GM23338 (cell line): Measurements from ENCODE around the gene CDK4. TPM values are rescaled to one million over a fixed set of nuclear protein-coding genes. Genes with fewer than 3 reads are reported as not detected.
A peak's percentile ranks its signal among the peaks of the same experiment; 100 is the strongest.
"Not testable (repeated sequence)": the region's sequence is repeated elsewhere in the genome, so short reads cannot be mapped to it uniquely, and the experiment has no call there.

Experiments
- ATAC-seq: fragments of 200-7000 bp; cut with Tn5 transposase; 3 replicates; pipeline ENCODE4 v1.9.1; 2020
- DNase-seq: peaks from one replicate; pipeline ENCODE4 v3.0.0-alpha.2; 2015; ENCODE audit warnings: low spot score
- H2AFZ ChIP-seq: fragments of 200-600 bp; sonication (generic); 2 replicates; pipeline ENCODE4 v1.8.0; 2016; ENCODE audit warnings: antibody characterized with exemption, mild to moderate bottlenecking, moderate library complexity
- H3F3A ChIP-seq: fragments of 200-600 bp; sonication (generic); replicated peaks from 2 replicates; pipeline ENCODE4 v1.8.0; 2017; ENCODE audit warnings: antibody characterized with exemption, mixed run types, low read depth
- H3K27ac ChIP-seq: fragments of 200-600 bp; sonication (generic); 2 replicates; pipeline ENCODE4 v1.6.1; 2016; ENCODE audit warnings: low read depth
- H3K27me3 ChIP-seq: fragments of 200-600 bp; sonication (generic); 2 replicates; pipeline ENCODE4 v1.8.0; 2016; ENCODE audit warnings: mild to moderate bottlenecking, mixed run types, moderate library complexity; ENCODE audit not compliant: insufficient read depth
- H3K36me3 ChIP-seq: fragments of 200-600 bp; sonication (generic); 2 replicates; pipeline ENCODE4 v1.8.0; 2016; ENCODE audit warnings: mild to moderate bottlenecking; ENCODE audit not compliant: insufficient read depth
- H3K4me1 ChIP-seq: fragments of 200-600 bp; sonication (generic); 2 replicates; pipeline ENCODE4 v1.8.0; 2016; ENCODE audit warnings: mild to moderate bottlenecking, moderate library complexity; ENCODE audit not compliant: insufficient read depth
- H3K4me2 ChIP-seq: fragments of 200-600 bp; sonication (generic); 2 replicates; pipeline ENCODE4 v1.7.1; 2017; ENCODE audit warnings: mixed run types
- H3K4me3 ChIP-seq: fragments of 200-600 bp; sonication (generic); 2 replicates; pipeline ENCODE4 v1.6.1; 2016; ENCODE audit warnings: mixed run types
- H3K79me2 ChIP-seq: fragments of 200-600 bp; sonication (generic); replicated peaks from 2 replicates; pipeline ENCODE4 v1.8.0; 2017; ENCODE audit warnings: mild to moderate bottlenecking; ENCODE audit not compliant: insufficient read depth
- H3K9me2 ChIP-seq: fragments of 200-600 bp; sonication (generic); 2 replicates; pipeline ENCODE4 v1.8.0; 2017; ENCODE audit not compliant: insufficient read depth
- H4K20me1 ChIP-seq: fragments of 200-600 bp; sonication (generic); replicated peaks from 2 replicates; pipeline ENCODE4 v1.8.0; 2017; ENCODE audit warnings: mild to moderate bottlenecking; ENCODE audit not compliant: insufficient read depth
- H3K27ac Mint-ChIP-seq: 2 replicates; pipeline ENCODE4 v1.8.0; 2020; ENCODE audit warnings: inconsistent platforms, mild to moderate bottlenecking, moderate library complexity, mixed read lengths
- H3K27me3 Mint-ChIP-seq: 3 replicates; pipeline ENCODE4 v1.8.0; 2022; ENCODE audit warnings: low read depth, mild to moderate bottlenecking, moderate library complexity, mixed read lengths, inconsistent platforms; ENCODE audit not compliant: insufficient read depth, poor library complexity
- H3K36me3 Mint-ChIP-seq: 3 replicates; pipeline ENCODE4 v1.8.0; 2021; ENCODE audit warnings: low read depth, mild to moderate bottlenecking, inconsistent platforms, moderate library complexity, mixed read lengths
- H3K4me1 Mint-ChIP-seq: 3 replicates; pipeline ENCODE4 v1.8.0; 2020; ENCODE audit warnings: mild to moderate bottlenecking, inconsistent platforms, mixed read lengths
- H3K4me3 Mint-ChIP-seq: 3 replicates; pipeline ENCODE4 v1.8.0; 2021; ENCODE audit warnings: moderate library complexity, mild to moderate bottlenecking, inconsistent platforms, mixed read lengths
- H3K9me3 Mint-ChIP-seq: 3 replicates; pipeline ENCODE4 v1.8.0; 2020; ENCODE audit warnings: moderate library complexity, mild to moderate bottlenecking, inconsistent platforms, mixed read lengths
- EZH2 ChIP-seq: fragments of 200-600 bp; sonication (generic); IDR thresholded peaks from one replicate; pipeline ENCODE4 v1.8.0; 2017; ENCODE audit warnings: antibody characterized with exemption, mild to moderate bottlenecking, low read depth; ENCODE audit not compliant: unreplicated experiment
- JUNB ChIP-seq: IDR thresholded peaks from one replicate; pipeline ENCODE4 v1.6.1; 2016; ENCODE audit warnings: antibody characterized with exemption; ENCODE audit not compliant: unreplicated experiment
- ZNF114 ChIP-seq: fragments of 250-450 bp; sonication (Bioruptor Pico); IDR thresholded peaks from 2 replicates; pipeline ENCODE4 v1.5.0; 2020; ENCODE audit warnings: mild to moderate bottlenecking, moderate library complexity
- ZNF331 ChIP-seq: fragments of 250-450 bp; sonication (Bioruptor Pico); IDR thresholded peaks from 2 replicates; pipeline ENCODE4 v1.5.0; 2020; ENCODE audit warnings: low read depth, mild to moderate bottlenecking, moderate library complexity
- polyA plus RNA-seq: library from polyadenylated mRNA; unstranded; fragments of >200 nt; fragmentation: Nextera tagmentation; extraction: Ambion mirVana; gene quantifications from 2 replicates; pipeline ENCODE4 v1.2.1, GENCODE V29; 2016
- total RNA-seq: library from RNA; depleted of rRNA; stranded (reverse); fragments of >200 nt; shearing (Covaris generic); gene quantifications from 2 replicates; pipeline ENCODE4 v1.2.3, GENCODE V29; 2014
- TF ChIP-seq, protein P1 (sequence below): IDR thresholded peaks from one replicate; pipeline ENCODE4 v1.6.1; 2018; ENCODE audit warnings: antibody characterized with exemption; ENCODE audit not compliant: unreplicated experiment
- TF ChIP-seq, protein P2 (sequence below): fragments of 250-450 bp; sonication (Bioruptor Pico); IDR thresholded peaks from 2 replicates; pipeline ENCODE4 v1.5.0; 2020; ENCODE audit warnings: mild to moderate bottlenecking, moderate library complexity

Gene CDK4
- total and polyA plus RNA-seq, 2 experiments from 2014 or later = 105 to 198 TPM

GRCh38 chr12:57775044-57775443, 22.9 kb upstream of the CDK4 start (continued):
- TF ChIP-seq, protein P1, sequence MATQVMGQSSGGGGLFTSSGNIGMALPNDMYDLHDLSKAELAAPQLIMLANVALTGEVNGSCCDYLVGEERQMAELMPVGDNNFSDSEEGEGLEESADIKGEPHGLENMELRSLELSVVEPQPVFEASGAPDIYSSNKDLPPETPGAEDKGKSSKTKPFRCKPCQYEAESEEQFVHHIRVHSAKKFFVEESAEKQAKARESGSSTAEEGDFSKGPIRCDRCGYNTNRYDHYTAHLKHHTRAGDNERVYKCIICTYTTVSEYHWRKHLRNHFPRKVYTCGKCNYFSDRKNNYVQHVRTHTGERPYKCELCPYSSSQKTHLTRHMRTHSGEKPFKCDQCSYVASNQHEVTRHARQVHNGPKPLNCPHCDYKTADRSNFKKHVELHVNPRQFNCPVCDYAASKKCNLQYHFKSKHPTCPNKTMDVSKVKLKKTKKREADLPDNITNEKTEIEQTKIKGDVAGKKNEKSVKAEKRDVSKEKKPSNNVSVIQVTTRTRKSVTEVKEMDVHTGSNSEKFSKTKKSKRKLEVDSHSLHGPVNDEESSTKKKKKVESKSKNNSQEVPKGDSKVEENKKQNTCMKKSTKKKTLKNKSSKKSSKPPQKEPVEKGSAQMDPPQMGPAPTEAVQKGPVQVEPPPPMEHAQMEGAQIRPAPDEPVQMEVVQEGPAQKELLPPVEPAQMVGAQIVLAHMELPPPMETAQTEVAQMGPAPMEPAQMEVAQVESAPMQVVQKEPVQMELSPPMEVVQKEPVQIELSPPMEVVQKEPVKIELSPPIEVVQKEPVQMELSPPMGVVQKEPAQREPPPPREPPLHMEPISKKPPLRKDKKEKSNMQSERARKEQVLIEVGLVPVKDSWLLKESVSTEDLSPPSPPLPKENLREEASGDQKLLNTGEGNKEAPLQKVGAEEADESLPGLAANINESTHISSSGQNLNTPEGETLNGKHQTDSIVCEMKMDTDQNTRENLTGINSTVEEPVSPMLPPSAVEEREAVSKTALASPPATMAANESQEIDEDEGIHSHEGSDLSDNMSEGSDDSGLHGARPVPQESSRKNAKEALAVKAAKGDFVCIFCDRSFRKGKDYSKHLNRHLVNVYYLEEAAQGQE = no peak
- TF ChIP-seq EZH2 (no peak), JUNB (no peak)

- not testable (repeated sequence) for H4K20me1 ChIP-seq, H3K27ac ChIP-seq, H3K4me2 ChIP-seq, H3F3A ChIP-seq, H3K36me3 ChIP-seq, H3K4me3 Mint-ChIP-seq, H3K9me2 ChIP-seq, H3K9me3 Mint-ChIP-seq, H3K4me1 ChIP-seq, H3K79me2 ChIP-seq, H2AFZ ChIP-seq, DNase-seq, H3K27ac Mint-ChIP-seq, H3K4me1 Mint-ChIP-seq, ATAC-seq, H3K4me3 ChIP-seq
- peaks cover 19% of the 10 kb centered on the region for H3K27me3 ChIP-seq
- H3K36me3 Mint-ChIP-seq = peaks cover 17% of the 10 kb centered on the region
- H3K27me3 Mint-ChIP-seq = peaks cover 12% of the 10 kb centered on the region
These were observed 22.5 kb upstream of the CDK4 start for GRCh38 chr12:57774634-57775033.

- peak; percentile 62 for ATAC-seq
- Mint-ChIP-seq H3K9me3 (no peaks in the 10 kb centered on the region; the same call in 2 of the 3 replicates), H3K36me3 (peaks cover 33% of the 10 kb centered on the region), H3K4me1 (peaks cover 7% of the 10 kb centered on the region), H3K27me3 (peaks cover 14% of the 10 kb centered on the region), H3K27ac (peak within 1 kb of the TSS; percentile 100), H3K4me3 (peak within 1 kb of the TSS; percentile 98)
- H2AFZ ChIP-seq = peak within 1 kb of the TSS; percentile 100
- peaks cover 7% of the 10 kb centered on the region; the same call in 1 of the 2 replicates for H4K20me1 ChIP-seq
- H3K36me3 ChIP-seq = no peaks in the 10 kb centered on the region; the same call in 1 of the 2 replicates
- H3K4me1 ChIP-seq = peaks cover under 1% of the 10 kb centered on the region; the same call in 1 of the 2 replicates
- H3K4me3 ChIP-seq = peak within 1 kb of the TSS; percentile 78
- DNase-seq = peak; percentile 73
- H3F3A ChIP-seq = no peaks in the 10 kb centered on the region; the same call in 1 of the 2 replicates
- H3K27ac ChIP-seq = peak within 1 kb of the TSS; percentile 95
- peaks cover 22% of the 10 kb centered on the region for H3K27me3 ChIP-seq
- no peaks in the 10 kb centered on the region for H3K9me2 ChIP-seq
- no peaks in the 10 kb centered on the region for H3K79me2 ChIP-seq
- H3K4me2 ChIP-seq = peak within 1 kb of the TSS; percentile 99
- no peak for TF ChIP-seq ZNF114 (CRISPR knock-in tag)
- no peak for TF ChIP-seq JUNB
- TF ChIP-seq, protein P2, sequence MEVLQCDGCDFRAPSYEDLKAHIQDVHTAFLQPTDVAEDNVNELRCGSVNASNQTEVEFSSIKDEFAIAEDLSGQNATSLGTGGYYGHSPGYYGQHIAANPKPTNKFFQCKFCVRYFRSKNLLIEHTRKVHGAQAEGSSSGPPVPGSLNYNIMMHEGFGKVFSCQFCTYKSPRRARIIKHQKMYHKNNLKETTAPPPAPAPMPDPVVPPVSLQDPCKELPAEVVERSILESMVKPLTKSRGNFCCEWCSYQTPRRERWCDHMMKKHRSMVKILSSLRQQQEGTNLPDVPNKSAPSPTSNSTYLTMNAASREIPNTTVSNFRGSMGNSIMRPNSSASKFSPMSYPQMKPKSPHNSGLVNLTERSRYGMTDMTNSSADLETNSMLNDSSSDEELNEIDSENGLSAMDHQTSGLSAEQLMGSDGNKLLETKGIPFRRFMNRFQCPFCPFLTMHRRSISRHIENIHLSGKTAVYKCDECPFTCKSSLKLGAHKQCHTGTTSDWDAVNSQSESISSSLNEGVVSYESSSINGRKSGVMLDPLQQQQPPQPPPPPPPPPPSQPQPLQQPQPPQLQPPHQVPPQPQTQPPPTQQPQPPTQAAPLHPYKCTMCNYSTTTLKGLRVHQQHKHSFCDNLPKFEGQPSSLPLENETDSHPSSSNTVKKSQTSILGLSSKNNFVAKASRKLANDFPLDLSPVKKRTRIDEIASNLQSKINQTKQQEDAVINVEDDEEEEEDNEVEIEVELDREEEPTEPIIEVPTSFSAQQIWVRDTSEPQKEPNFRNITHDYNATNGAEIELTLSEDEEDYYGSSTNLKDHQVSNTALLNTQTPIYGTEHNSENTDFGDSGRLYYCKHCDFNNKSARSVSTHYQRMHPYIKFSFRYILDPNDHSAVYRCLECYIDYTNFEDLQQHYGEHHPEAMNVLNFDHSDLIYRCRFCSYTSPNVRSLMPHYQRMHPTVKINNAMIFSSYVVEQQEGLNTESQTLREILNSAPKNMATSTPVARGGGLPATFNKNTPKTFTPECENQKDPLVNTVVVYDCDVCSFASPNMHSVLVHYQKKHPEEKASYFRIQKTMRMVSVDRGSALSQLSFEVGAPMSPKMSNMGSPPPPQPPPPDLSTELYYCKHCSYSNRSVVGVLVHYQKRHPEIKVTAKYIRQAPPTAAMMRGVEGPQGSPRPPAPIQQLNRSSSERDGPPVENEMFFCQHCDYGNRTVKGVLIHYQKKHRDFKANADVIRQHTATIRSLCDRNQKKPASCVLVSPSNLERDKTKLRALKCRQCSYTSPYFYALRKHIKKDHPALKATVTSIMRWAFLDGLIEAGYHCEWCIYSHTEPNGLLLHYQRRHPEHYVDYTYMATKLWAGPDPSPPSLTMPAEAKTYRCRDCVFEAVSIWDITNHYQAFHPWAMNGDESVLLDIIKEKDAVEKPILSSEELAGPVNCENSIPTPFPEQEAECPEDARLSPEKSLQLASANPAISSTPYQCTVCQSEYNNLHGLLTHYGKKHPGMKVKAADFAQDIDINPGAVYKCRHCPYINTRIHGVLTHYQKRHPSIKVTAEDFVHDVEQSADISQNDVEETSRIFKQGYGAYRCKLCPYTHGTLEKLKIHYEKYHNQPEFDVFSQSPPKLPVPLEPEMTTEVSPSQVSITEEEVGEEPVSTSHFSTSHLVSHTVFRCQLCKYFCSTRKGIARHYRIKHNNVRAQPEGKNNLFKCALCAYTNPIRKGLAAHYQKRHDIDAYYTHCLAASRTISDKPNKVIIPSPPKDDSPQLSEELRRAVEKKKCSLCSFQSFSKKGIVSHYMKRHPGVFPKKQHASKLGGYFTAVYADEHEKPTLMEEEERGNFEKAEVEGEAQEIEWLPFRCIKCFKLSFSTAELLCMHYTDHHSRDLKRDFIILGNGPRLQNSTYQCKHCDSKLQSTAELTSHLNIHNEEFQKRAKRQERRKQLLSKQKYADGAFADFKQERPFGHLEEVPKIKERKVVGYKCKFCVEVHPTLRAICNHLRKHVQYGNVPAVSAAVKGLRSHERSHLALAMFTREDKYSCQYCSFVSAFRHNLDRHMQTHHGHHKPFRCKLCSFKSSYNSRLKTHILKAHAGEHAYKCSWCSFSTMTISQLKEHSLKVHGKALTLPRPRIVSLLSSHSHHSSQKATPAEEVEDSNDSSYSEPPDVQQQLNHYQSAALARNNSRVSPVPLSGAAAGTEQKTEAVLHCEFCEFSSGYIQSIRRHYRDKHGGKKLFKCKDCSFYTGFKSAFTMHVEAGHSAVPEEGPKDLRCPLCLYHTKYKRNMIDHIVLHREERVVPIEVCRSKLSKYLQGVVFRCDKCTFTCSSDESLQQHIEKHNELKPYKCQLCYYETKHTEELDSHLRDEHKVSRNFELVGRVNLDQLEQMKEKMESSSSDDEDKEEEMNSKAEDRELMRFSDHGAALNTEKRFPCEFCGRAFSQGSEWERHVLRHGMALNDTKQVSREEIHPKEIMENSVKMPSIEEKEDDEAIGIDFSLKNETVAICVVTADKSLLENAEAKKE = no peak
- TF ChIP-seq EZH2 = no peak
- no peak for TF ChIP-seq ZNF331 (CRISPR knock-in tag)
These were observed 20.6 kb upstream of the CDK4 start, which contains the start of gene EEF1AKMT3 for GRCh38 chr12:57772429-57773322. Gene EEF1AKMT3 (plus strand): TSS chr12:57772614. CDS start chr12:57772725, 111 bp downstream.
